Activated T-cell treated with anti-CD3 and anti-CD28 coated beads for 48 hours (primary cell): ENCODE results near the gene BFSP1.

Experiments used
- DNase-seq: peaks from one replicate; pipeline ENCODE4 v3.0.0-alpha.2; 2020; ENCODE audit warnings: low read depth

BFSP1 gene

DNA sequence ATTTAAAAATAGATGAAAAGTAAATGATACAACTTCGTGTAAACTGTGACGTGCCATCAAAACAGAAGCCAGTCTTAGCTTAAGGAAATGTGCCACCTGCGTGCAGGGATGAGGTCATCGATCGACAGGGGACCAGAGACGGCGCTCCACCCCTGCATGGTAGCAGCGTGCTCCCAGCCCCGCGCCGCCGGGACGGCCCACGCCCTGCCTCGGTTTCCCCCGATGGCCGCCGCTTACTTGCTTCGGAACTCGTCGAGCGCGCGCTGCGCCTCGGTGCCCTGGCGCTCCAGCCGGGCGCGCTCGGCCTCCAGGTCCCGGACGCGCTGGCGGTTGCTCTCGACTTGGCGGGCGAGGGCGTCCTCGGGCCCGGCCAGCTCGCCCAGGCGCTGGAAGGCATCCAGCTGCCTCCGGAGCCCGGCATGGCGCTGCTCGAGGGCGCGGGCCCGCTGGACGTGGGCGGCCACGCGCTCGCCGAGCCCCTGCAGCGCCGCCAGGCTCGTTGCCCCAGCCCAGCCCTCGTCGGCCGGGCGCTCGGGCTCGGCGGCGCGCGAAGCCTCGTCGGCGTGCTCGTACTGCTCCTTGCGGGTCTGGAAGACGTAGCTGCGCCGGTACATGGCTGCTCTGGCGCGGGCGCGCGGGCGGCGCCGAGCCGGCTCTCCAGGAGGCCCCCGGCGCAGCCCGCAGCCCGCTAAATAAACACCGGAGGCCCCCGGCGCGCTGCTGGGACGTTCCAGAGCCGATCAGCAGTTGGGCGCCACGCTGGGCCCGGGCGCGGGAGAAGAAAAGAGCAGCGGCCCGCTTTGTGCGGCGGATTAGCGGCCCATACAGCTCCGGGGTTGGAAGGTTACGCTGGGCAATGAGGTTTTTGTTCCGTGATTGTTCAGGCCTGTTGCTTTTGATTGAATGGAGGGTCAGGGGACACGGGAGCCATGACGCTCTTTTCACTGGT, at the start of gene BFSP1:
TSS of gene BFSP1 (minus strand) at position 664 of the 949 bp plus-strand sequence. CDS start at position 614, 50 bp downstream.
- DNase-seq: peak; percentile 48

DNA sequence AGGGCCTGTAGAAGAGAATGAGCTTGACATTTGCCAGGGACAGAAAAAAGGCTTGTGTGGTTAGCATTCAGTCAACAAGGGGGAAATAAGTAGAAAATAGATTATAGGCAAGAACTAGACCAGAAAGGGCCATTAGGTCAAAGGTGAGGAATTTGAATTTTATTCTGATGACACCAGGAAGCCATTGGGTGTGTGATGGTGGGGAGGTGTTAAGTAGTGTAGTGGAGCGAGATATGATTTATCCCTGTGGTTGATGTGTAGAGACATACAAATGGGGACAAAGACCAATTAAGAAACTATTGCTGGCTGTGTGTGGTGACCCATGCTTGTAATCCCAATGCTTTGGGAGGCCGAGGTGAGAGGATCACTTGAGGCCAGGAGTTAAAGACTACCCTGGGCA, 49.7 kb upstream of the BFSP1 start:
- DNase-seq: no peak

DNA sequence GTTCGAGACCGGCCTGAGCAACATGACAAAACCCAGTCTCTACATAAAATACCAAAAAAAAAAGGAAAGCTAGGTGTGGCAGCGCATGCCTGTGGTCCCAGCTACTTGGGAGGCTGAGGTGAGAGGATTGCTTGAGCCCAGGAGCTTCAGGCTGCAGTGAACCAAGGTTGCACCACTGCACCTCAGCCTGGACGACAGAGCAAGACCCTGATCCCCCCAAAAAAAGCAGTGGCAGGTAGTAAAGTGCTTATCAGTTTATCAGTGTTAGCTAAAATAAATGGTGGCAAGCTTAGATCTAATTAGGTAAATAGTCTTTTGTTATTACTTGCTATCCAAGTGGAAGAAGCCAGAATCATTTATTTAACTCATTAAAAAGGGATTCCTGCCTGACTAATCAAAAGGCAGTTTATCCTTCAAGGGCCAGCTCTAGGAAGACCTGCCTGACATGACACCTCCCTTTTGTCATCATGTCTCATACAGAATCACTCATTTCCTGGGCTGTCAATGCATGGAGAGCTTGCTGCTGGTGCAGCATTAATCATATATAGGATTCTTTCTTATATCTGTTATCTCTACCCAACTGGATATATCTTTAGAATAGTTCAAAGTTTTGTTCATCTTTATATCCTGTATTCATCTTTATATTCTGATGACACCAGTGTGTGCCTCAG, 48.3 kb upstream of the BFSP1 start:
- no peak for DNase-seq

DNA sequence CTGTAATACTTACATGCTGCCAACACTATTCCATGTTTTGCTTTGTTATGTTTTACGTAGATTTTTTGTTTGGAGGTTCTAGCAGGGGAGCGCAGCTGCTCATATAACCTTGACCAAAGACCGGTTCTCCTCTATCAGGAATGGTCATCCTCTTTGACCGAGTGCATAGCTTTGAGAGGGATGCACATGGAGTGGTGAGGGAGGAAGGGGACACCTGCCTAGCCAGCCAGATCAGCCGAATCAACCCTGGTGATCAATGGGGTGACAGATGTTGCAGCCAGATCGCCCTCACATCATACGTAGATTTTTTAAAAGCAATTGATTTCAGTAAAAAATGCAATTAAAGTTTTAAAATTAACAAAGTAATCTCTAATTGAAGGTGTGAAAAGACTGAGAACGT, 45.0 kb upstream of the BFSP1 start:
- no peak for DNase-seq

DNA sequence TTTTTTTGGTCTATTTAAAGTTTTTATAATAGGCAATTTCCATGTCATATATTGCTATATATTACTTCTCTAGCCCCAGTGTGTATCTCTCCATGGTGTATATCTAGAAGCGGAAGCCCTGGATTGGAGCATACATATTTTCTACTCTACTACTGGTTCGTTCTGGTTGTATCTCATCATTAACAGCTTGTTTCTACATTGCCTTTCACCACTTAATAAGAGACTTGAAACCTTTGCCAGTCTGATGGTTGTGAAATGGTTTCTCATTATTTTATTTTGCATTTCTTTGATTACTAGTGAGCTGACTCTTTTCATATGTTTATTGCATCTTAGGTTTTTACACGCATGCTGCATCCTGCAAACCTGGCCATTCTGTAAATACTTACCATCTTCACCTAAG, 42.3 kb upstream of the BFSP1 start:
- no peak for DNase-seq

DNA sequence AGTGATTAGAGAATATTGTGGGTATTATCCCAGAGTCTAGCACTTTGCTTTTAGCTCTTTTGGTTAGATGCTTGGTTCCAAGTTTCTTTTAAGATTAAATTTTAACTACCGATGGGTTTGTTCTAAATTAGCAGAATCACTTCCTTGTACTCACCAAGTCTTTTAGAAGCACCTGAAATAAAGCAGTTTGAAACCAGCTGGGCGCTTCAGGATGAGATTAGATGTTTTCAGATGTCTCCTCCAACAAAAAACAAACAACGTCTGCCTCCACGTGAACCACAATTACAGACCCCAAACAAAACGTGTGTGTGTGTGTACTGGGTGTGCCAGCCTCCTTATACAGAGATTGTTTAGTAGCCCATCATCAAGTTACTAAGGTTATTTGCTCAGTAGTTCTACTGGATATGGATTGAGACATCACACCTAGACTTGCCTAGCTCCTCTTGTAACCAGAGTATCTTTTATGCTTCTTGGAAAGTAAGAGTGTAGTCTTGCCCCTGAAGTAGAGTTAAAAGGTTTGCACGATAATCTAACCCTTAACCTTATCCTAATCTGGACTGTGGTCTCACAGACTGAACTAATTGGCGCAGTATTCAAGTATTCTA, 41.0 kb upstream of the BFSP1 start:
- no peak for DNase-seq

DNA sequence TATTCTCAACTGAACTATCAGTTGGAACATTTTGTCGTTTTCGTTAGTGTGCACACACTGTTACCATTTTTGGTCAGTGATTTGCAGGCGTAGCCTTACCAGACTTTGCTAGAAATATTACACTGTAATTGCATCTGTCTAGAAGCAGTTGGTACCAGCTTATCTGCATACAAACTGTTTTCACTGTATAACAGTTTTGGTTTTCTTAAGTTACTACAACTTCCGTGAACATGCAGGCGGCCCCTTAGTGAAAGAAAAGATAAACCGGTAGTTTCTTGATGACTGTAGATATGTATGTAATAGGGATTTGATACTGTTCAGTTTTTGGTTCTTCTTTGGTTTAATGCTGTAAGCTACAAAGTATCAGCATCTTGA, 40.0 kb upstream of the BFSP1 start:
- DNase-seq: no peak

DNA sequence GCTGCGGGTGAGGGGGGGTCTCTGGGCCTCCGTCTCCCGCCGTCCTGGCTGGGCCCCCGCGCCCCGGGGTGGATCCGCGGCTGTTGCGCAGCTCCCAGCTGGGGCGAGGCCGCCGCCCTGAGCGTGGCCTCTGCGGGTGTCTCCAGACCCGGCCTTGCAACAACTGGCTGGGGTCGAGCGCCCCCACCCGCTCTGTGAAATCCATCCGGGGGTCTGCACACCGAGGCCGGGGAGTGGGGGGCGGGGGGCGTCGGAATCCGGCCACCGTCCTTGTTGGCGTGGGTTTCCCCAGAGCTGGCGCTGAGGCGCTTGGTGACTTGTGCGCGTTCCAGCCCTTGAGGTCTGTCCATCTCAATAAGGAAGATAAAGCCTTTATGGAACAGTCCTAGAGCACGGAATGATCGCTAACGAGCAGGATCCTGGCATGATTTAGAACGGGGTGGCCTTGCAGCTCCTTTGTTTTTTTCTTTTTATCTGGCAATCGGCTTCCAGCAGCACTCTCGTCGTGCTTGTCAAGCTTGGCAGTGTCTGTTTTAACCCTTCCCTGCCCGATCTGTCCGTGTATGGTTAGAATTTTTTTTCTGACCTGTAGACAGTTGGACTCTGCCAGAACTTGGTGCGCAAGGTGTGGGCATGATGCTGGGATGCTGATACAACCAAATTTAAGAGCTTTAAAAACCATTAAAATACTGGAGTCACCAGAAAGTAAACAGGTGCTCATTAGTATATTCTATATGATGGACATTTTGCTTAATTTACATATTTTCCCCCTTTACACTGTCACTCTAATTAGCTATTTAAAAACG, 39.4 kb upstream of the BFSP1 start:
- DNase-seq: no peak

DNA sequence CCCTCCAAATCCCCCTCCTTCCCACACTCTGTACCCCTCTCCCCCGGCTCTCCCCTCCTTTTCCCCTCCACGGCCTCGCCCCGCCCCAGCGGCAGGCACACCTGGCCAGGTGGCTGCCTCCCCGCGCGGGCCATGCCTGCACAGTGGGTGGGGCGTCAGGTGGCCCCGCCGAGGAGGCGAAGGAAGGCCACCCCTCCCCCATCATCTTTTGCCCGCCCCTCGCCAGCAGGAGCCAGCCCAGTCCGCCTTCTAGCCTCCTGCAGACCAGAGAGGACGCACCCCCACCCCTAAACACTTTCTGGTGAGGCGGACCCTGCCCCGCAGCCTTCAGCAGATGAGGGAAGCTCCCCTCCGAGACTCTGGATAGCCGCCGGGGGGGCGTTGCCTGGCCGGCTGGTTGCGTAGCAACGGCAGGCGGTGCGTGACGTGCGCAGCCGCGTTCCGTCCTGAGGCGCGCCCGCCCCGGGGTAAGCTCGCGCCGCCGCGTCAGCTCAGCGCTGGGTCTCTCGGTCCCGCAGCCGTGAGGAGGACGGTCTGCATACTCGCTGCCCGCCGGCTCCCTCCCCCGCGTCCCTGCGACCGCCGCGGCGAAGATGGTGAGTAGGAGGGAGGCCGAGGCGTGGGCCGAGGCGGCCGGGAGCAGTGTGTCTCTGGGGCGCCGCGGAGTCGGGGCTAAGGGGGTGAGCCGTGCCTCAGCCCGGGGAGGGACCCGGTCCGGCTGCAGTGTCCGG, 38.6 kb upstream of the BFSP1 start, which contains the start of gene DSTN:
TSS of gene DSTN (plus strand) at position 460 of the 731 bp plus-strand sequence. CDS start at position 594, 134 bp downstream.
- peak; percentile 83 for DNase-seq

DNA sequence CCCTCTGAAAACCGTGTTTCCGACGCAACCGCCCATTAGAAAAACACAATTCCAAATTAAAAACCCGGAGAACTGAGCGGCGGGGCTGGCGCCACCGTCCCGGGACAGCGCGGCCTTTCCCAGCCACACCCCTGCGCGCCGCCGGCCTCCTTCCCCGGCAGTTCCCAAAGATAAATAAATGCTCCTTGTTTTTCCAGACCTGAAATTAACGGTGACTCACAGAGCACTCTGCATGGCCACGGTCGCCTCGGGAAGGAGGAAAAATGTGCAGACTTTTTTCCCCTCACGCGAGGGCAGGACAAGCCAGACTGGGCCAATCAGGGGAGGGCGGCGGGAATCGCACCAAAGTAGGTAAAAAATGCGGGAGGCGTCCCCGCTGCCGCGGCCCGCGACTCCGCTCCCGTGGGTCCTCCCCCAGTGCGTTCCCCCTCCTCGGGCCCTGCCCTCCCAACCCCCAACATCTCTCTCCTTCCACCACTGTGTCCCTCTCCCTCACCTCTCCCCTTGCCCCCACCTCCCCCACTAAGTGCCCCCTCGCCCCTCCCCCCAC, 37.9 kb upstream of the BFSP1 start:
- no peak for DNase-seq

DNA sequence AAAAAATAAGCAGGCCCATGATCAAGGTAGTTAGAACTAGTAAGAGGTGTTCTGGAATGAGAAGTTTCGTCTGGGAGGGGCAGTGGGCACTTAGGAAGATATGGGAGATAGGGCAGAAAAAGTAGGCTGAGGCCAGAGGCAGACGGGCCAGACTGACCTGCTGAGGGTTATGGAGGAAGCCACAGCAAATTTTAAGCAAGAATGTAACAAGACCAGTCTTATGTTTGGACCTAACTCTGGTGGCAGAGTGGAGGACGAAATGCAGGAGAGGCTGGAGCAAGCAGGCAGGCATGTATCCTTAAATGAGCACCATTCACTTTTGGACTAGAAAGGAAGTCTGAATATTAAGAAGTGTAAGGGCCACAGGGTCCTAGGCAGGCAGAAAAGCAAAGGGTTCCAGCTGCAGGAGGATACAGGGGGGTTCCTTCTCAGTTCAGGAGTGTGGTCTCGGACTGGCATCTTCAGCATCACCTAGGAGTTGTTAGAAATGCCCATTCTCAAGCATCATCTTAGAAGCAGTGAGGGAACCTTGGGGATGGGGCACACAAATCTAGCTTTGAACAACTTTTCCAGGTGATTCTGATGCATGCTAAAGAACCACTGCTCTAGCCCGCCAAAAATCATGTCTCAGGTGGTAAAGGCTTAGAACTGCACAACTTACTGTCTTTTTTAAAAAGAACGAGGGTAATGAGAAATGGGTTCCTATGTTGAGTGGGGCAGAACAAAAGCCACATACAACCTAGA, 37.0 kb upstream of the BFSP1 start:
- DNase-seq: no peak

DNA sequence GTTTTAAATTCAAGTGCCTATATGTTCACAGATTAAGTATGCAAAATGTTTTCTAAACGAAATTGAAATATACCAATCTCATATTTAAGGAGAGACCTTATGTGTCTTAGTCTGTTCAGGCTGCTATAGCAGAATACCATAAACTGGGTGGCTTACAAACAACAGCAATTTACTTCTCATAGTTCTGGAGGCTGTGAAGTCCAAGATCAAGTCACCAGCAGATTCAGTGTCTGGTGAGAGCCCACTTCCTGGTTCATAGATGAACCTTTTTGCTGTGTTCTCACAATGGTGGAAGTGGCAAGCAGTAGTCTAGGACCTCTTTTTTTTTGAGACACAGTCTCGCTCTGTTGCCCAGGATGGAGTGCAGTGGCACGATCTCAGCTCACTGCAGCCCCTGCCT, 35.2 kb upstream of the BFSP1 start:
- DNase-seq: no peak

DNA sequence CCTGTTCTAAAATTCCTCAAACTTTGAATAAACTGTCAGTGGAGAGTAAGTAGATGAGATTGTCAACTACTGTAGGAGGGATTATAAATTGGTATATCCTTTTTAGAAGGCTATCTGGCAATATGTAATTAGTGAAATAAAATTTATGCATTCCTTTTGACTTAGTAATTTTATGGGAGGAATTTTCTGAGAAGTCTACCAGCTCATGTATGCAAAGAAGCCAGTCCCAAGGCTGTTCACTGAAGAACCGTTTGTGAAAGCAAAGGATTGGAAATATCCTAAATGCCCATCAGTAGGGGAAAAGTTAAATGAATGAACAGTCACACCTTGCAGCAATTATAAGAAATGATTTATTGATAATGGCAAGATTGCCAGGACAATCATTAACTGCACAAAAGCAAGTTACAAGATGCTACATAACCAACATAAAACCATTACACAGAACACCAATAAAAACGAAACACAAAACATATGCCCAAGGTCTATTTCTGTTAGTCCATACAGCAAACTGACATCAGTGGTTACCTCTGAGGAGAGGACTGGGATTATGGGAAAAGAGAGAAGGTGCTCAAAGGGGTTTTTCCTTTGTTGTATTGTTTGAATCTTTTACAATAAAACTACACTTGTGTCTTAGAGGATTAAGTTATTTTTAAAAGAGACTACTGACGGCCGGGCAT, 34.1 kb upstream of the BFSP1 start:
- no peak for DNase-seq

DNA sequence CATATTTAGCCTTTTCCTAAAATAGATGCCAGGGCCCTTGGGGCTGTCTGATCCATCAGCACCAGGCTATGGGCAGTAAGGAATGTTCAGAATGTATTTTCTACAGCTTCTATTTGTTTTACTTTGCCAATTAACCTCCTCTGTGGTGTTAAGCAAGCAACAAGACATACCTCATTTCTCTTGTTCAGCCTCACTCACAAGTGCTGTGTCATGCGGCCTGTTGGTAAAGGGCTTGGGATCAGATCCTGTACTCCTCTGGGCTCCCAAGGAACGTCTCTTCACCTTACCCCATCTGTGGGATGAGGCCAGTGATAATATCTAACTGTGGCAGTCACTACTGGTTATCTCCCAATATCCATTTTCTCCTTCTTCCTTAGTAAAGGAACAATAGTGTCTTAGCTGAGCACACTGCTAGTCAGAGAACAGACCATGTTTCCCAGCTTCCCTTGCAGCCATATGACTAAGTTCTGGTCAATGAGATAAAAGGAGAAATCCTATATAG, 31.7 kb upstream of the BFSP1 start:
- no peak for DNase-seq

DNA sequence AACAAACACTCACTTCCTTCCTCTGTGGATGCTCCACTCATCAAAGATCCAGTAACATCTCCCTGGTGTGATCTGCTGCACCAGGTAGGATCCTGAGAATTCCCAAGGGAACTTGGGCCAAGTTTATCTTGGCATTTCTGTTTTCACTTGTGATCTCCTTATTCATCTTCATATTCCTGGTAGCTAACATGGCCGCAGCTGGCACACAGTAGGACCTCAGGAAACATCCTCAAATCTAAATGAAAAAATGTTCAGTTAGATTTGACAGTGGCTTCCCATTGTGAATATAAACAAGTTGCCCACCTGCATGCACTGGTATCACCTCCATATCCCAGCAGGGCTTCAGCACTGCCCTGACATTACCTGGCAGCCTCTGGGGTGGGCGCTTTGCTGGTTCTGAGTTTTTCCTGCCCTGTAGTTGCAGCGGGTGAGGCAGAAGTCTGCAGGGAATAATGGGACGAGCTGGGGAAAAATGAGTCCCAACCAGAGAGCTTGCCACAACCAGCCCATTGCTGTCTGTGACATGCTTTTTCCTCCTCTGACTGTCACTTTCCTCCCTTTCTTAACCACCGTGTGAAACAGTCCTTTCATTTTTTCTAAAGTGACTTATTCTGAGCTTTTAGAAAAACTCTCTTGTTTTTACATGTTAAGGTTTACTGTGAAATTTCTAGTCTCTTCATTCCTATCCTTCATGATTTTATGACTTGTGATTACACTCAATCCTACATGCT, 29.3 kb upstream of the BFSP1 start:
- no peak for DNase-seq

DNA sequence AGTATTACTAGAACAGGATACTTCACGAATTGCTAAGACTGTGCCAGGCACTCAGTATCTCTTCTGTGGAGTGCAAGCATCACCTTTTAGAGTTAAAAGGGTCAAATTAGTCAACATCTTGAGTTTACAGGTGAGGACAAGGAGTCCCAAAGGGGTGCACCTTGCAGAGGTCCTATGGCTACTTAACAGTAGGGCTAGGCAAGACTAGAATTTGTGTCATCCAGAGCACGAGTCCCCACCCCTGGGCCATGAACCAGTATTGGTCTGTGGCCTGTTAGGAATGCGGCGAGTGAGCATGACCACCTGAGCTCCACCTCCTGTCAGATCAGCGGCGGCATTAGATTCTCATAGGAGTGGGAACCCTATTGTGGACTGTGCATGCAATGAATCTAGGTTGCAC, 28.2 kb upstream of the BFSP1 start:
- no peak for DNase-seq

DNA sequence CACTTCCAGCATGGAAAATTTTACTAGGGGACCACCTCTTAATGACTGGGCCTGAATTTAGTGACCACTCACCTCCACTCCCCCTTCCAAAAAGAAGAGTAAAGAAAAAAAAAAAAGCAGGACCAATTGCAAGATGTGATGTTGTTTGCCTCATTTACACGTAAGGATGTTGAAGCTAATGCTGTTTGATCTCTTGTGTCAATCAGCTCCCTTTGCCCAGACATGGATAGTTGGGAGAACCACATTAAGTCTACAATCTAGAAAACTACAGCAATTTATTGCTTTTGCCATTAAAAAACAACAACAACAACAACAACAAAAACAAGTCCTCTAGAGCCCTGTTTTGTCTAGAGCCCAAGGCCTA, 27.7 kb upstream of the BFSP1 start:
- DNase-seq: no peak

DNA sequence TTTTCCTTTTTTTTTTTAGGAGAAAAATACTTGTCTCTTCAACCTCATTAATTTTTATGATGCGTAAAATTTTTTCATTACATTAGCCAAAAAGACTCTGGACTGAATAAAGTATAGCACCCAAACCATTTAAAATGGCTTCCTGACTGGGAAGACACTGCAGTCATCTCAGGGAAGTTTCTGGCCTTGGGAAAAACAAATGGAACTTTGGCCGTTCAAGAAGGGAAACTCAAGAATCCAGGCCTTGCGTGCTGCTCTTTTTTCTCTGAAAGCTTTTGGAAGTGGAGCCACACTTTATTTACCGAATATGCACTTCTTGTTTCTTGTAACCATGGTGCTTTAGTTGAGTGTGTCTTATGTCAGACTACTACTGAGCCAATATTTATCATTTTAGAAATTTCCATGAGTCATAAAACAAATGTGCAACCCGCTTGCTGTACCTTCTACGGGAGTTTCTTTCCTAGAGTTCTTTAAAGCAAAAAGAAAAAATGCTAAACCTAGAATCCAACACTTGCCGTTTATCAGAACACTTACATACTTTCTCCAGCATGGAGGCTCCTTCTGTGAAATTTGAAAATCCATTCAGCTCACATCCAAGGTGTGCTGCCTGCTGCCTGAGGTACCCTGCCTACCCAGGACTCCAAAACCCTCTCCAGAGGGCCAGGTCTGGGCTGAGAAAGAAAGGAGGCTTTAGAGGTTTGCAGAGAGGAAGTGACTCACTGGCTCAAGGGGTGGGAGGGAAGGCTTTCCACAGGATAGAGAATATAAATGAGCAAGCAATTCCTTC, 27.2 kb upstream of the BFSP1 start:
- DNase-seq: no peak
